Embryonic facial prominence (tissue), 1 donor: ENCODE measurements around the gene CACNA1I.

Experiments
- DNase-seq: peaks from one replicate; pipeline ENCODE4 v3.0.0-alpha.2; 2016; ENCODE audit errors: extremely low spot score

Gene CACNA1I

DNA sequence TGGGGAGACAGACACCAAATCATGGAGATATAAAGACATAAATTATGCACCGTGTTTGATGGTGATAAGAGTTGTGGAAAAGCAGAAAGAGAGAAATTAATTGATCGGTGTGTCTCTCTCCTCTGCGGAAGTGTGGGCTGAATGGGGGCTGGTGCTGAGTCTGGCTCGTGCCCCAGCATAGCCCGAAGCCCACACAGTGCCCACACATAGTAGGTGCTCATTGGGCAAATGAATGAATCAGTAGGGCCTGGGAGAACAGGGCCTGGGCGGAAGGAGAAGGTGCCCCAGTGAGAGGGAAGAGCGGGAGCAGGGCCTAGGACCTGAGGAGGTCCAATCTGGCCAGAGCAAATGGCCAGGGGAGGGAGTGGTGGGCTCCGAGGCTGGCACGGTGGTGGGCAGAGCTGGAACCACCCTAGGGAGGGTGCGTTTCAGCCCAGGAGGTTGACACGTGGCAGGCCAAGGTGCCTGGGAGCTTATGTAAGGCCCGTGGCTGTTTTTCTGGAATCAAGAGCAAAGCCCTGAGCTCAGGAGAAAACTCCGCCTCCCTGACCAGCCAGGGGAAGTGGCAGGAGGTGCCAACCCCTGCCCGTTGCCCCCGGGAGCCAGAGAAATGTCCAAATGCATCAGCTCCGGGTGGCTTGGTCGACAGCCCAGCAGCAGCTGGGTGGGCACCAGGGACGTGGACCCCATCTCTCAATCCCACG lies 2.1 kb upstream of the CACNA1I start:
- DNase-seq: no peak

DNA sequence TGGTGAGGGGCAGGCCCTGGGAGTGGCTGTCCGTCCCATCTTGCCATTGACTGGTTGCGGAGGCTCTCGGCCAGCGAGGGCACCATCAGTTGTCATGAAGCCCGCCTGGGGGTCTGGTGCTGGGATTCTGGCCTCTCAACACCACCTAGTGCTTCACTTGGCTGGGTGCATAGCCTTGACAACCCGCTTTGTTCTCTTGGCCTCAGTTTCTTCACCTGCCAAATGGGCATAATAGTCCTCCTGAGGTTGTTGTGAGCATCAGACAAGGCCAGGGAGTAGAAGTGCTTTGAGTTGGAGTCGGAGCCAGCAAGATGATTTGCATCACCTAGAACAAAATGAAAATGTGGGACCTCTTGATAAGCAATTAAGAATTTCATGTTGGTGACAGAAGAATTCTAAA lies 1.5 kb upstream of the CACNA1I start:
- no peak for DNase-seq

DNA sequence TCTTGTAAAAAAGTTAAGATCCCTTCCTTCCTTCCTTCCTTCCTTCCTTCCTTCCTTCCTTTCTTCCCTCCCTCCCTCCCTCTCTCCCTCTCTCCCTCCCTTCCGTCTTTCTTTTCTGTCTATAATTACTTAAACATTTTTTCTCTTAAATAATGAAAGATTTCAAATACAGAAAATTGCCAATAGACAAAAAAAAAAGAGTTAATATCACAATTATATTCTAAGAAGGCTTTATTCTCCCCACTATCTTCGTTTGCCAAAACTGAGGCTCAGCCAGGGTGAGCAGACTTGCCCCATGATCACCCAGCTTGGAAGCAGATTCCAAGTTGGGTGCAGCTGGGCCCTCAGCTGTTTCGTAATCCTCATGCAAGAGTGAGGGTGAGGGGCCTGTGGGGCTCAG lies 327 bp upstream of the CACNA1I start:
- DNase-seq: no peak

DNA sequence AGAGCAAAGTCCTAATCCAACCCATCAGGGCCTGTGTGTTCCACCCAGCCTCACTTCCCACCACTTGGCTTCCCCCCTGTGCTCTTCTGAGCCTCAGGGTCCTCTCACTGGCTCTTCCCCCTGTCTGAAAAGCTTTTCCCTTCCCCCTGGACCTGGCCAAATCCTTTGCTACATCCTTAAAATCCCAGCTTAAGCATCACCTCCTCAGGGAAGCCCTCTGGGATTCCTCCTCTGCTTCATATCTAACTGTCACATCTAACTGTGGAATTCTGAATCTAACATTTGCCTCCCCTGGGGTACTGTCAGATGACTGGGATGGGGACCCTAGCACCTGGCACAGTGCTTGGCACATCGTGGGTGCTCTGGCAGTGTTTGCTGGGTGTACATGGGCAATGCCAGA lies 985 bp downstream of the CACNA1I start:
- DNase-seq: no peak

DNA sequence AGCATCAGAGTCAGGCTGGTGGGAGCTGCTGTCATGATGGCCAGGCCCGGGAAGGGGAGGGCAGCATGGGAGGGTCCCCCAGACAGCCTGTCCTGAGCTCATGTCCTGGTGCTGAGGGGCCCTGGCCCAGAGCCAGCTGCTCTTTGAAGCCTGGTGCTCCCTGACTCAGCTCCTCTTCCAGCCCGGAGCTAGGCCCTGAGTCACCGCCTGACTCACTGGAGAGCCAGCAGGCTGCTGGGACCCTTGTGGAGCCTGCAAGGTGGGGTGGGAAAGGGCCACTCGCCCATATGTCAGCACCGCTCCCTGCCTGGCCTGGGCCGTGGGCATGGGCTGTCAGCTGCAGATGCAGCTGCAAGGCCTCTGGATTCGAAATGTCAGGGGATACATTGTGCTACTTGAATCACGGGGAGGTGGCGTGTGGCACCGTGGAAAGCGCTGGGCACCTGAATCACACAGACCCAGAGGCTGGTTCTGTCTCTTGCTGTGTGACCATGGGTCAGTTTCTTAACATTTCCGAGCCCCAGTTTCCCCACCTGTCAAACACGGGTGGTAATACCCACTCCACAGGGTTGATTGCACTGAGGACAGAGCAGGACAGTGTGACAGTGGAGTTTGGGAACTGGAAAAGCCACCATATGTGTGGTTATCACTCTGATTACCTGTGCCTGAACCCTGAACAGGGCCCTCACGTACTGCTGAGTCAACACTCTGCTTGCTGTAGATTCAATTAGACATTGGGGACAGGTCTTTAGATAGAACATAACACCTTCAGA lies 4.4 kb downstream of the CACNA1I start:
- DNase-seq: no peak

DNA sequence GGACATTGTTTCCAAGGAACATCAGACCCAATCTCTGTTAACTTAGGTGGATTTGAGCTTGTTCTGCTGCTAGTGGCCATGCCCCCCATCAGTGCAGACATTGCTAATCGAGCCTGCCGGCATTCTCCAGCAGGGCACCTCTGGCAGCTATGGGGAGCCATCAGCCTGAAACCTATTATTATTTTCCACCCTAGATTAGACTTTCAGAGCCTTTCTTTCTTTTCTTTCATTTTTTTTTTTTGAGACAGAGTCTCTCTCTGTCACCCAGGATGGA lies 4.9 kb downstream of the CACNA1I start:
- no peak for DNase-seq

DNA sequence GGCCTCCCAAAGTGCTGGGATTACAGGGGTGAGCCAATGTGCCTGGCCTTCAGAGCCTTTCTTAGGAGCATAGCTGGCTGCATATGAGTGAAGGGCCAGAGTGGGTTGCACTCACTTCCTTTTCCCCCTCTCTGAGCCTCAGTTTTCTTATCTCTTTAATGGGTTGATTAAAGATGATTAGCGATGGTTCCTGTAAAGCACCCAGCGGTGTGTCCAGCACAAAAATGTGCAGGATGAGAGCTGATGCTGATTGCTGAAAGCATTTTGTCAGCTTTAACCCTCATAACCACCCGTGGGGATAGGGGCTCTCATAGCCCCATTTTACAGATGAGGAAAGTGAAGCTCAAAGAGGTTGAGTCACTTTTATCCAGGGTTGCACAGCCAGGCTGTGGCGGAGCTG lies 5.5 kb downstream of the CACNA1I start:
- DNase-seq: no peak

DNA sequence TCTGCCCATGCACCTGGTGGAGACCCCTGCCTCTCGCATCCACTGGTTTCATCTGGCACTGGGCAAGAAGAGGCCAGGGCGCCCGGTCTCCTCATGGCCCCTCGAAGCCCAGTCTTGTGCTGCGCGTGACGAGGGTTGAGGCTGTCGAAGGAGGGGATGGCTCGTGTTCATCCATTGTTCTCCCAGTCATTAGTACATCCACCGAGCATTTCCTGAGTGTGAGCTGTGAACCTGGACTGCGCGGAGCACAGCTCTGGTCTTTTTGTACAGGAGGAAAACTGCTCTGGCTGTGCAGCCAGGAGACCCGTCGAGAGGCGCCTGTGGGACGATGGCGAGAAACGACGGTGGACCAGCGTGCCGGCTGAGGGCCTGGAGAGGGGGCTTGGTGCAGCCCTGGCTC lies 6.8 kb downstream of the CACNA1I start:
- no peak for DNase-seq

DNA sequence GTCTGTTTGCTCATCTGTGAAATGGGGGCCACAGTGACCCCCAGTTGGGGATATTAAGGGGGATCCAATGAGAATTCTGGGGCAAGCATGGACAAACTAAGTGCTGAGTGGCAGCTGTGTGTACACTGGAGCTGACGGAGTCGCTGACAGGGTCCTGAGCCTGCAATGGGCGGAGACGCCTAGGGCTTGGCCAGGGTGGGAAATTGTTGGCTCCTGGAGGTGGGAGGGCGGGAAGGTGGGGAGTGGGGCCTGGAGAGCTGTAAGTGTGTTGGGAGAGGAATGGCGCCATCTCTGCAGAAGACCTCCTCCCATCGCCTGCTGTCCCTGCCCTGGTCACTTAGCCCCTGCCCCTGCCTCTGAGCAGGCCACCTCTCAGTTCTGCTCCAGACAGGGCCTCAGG lies 7.3 kb downstream of the CACNA1I start:
- no peak for DNase-seq

DNA sequence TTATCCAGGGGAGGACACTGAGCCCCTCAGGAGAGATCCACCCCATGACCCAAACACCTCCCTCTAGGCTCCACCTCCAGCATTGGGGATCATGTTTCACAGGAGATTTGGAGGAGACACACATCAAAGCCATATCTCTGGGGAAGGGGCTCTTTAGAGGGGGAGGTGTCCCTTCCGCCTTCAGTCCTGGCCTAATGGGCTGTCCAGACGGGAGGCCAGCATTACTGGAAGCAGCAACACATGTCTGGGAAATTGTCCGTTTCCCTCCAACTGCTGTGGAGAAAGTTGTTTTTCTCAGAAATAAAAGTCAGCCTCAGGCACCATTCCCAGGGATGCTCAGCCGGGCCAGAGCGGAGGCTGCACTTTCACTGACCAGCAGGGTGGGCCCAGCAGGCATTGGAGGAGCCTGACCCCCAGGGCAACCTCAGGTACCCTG lies 9.5 kb downstream of the CACNA1I start:
- DNase-seq: no peak

DNA sequence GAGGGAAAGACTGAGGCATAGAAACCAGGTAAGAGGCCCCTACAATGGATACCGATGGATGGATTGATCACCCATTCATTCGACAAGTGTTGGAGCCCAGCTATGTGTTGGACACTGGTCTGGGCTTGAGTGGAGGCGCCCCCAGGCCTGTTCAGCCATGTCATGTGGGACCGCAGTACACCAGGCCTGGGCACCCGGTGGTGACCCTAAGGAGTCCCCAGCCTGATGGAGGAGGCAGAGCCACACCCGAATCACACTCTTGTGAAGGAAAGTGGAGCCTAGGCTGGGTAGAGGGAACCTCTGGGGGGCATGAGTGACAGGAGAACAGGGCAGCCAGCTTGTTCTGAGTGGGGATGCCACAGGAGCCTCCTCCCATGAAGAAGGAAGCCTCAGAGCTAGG lies 10.2 kb downstream of the CACNA1I start:
- DNase-seq: no peak

DNA sequence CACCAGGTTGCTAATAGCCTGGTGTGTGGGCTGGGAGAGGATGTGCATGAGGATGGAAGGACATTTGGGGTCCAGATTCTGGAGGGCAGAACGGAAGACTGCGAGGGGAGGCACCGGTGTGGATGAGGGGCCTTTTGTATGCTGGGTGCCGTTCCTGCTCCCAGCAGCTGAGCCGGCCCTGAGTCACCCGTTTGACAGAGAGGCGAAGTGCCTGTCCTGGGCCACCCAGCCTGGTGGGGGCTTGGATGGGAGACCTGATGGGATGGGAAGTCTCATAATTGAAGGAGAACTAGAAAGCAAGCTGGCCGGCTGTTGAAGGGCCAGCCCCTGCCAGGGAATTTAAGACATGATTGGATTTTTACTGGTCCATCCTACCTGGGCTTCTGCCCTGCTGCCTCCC lies 10.8 kb downstream of the CACNA1I start:
- no peak for DNase-seq

DNA sequence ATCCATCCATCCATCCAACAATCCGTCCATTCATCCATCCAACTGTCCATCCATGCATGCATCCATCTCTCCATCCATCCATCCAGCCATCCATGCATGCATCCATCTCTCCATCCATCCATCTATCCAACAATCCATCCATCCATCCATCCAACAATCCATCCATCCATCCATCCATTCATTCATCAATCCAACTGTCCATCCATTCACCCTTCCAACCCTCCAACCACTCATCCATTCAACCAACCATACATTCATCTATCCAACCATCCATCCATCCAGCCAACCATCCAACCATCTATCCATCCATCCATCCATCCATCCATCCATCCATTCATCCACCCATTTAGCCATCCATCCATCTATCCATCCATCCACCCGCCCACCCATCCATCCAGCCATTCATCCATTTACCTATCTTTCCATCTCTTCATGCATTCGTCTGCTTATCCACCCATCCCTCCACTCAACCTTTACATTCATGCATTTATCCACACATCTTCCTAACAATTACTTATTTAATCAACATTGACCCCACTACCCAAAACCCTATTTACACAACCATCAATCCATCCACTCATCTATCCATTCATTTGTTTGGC lies 12.6 kb downstream of the CACNA1I start:
- no peak for DNase-seq

DNA sequence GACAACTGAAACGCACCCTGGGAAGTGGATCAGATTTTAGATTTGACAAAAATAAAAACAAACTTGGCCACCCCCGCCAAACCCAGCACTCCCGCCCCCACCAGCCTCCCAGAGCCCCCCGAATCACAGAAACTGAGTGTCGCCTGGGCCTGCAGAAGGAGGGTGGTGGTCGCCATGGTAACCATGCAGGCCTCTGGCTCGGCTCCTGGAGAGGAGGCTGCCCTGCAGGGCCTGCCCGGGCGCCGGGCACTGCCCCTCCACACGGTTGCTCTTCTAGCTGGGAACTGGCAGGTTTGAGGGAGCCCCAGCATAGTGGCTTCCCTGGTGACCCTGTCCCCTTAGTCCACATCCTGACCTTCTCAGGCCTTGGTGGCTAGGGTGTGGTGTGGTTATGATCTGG lies 19.3 kb downstream of the CACNA1I start:
- DNase-seq: no peak

DNA sequence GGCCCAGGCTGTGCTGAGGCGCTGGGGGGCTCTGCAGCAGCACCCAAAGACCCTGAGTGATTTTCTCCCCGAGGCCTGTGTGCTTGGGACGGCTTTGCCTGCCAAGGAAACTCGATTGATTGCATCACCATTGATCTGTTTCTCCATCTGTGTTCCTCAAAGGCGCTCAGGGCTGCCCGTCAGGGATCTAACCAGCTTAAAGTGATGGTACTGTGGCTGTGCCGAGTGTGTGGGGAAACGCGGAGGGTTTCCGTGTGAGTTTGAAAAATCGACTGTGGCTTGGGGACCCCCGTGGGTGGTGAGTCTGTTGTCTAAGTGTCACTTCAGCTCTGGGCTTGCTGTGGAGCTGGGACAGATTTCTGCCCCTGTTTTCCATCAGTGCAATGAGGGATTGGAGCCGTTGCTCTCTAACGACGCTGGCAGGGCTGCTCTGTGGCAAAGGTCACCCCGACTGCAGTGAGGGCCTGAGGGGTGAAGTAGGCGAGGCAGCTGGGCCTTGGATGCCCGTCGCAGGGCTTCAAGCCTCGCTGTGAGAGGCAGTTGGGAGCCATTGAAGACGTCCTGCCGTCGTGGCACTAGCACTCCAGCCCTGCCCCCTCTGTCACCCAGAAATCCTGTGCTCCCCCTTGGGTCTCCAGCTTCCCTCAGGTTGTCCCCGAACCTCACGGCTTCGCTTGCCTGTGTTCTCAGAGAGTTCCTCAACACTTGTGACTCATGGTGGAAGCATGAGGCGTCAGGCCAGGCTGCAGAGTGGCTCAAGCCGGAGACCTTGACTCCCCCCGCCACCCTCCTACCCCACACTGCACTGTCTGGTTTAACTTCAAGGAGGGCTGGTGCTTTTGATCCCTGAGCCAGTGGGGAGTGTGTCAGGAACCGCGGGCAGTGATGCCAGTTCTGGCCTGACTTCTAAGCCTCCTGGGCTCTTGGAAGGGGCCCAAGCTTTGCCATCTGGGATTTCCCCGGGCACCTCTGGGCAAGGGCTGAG lies 21.8 kb downstream of the CACNA1I start:
- DNase-seq: no peak

DNA sequence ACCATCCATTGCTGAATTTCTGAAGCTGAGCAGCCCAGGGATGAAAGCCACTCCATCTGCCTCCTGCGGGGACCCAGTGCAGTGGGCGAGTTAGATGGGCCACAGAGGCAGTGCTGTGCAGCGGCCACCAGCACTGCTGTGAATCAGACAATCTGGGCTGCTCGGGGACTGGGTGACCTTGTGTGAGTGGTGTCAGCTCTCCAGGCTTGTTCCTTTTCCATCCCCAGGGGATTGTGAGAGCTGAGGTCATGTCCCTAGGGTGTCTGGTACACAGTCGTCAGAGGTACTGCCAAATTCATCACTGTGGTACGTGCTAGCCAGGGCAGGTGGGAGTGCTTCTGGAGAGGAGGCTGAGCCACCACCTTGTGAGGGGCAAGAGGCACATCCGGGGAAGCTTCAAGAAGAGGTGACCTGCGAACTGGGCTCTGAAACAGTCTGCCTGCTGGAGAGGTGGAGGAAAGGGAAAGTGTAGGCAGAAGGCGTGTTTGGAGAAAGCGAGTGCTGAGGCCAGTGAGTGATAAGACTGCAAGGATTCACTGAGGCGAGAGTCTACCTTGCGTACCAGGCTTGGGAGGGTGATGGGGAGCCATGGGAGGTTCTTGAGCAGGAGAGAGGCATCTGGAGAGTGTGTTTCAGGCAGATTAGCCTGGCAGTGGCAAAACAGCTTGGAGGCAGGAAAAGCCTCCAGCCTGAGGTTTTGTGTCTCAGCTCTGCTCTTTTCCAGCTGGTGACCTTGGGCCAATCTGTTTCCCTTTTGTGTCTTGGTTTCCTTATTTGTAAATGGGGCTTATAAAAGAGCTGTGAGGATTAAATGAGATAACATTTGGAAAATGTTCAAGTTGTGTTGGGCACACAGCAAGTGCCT lies 22.7 kb downstream of the CACNA1I start:
- DNase-seq: no peak

DNA sequence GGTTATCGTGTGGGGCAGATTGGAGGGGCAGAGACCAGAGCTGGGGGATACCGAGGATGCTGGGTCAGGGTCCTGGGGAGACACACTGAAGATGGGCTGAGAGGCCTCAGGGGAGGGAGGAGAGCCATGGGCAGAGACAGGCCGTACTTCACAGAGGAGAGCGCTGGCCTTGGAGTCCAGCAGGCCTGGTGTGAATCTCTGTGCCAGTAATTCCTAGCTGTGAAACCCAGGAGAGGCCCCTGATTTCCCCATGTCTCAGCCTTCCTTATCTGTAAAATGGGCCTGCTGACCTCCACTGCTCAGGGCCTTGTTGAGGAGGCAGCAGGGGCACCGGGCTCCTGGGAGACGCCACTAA lies 23.4 kb downstream of the CACNA1I start:
- DNase-seq: no peak

DNA sequence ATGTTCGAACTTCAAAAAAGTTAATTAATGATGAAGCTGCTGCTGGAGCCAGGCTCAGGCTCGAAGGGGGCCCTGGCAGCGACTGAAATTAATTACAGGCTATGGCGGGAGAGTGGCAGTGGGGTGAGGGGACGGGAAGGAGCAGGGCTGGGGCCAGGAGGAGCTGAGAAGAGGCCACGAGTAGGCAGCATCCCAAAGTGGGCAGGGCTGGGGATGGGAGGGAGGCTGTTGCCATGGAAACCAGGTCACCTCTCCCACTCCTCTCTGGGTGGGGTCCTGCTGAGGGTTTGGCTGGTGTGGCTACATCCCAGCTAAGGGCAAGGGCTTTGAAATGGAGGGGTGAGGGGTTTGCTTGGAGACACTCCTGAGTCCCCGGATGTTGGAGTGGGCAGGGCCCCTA lies 23.9 kb downstream of the CACNA1I start:
- no peak for DNase-seq

DNA sequence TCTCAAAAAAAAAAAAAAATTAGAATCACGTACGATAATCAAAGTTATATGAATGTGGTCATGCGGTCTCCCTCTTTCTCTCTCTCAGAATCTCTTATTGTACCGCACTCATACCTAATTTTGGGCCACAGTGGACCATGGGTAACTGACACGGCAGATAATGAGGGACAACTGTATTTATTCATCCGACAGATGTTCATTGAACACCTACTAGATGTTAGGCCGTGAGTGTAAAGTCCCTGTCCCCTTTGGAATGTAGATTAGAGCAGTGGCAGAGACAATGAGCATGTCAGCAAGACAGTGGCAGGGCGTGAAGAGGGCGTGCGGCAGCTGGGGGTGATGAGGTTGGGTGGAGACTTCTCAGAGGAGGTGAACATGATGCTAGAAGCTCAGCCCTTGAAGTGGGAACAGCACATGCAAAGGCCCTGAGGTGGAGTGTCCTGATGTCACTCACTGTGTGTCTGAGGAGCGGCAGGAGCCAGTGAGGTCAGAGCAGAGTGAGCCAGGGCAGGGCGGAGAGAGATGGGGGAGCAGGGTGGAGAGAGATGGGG lies 25.1 kb downstream of the CACNA1I start:
- DNase-seq: no peak

DNA sequence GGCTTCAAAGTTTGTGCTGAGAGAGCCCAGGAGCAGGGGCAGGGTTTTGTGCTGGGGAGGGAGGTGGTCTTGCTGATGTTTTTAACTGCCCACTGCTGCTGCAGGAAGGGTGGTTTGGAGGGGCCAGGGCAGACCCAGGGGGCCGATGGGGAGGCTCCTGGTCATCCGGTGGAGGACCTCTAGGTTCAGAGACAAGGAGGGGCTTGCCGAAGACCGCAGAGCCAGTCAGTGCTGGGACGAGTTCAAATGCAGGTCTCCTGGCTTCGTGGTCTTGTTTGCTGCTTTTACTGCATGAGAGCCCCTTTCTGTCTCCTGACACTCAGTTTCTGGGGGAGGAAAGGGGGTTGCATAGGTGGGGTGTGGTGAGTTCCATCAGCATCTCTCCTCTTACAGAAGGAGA lies 26.0 kb downstream of the CACNA1I start:
- no peak for DNase-seq
